ENCODE measurements around the gene DISP3.

DISP3 gene

DNA sequence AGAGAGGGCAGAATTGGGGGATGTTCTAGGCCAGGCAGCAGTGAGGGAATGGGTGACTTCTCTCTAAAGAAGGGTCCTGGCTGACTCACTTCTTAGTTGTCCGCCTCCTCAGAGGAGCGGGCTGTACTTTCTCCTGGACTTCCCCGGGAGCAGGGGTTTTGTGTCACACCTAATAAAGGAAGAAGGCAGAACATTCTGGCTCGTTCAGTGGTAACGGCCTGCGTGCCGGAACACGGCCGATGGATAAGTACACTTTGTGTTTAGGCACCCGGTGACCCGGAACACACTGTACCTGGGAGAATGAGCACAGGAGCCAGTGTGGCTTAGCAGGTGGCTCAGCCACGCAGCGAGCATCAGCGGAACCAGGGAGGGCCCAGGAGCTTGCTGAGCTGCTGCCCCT is 90.6 kb downstream of the DISP3 start:
- in situ Hi-C loops (cut with HindIII; ENCODE audit: low pct_ligation_motif_present, low sequenced_read_pairs) = no loop called here
- Histone ChIP-seq H3K4me3 (ENCODE audit: low read depth, low read length) (no peak overlapping the region), H3K27me3 (replicated peaks) (no peaks in the 10 kb centered on the region), H3K36me3 (replicated peaks) (no peaks in the 10 kb centered on the region), H3K27ac (no peak overlapping the region)
- TF ChIP-seq, protein P1, sequence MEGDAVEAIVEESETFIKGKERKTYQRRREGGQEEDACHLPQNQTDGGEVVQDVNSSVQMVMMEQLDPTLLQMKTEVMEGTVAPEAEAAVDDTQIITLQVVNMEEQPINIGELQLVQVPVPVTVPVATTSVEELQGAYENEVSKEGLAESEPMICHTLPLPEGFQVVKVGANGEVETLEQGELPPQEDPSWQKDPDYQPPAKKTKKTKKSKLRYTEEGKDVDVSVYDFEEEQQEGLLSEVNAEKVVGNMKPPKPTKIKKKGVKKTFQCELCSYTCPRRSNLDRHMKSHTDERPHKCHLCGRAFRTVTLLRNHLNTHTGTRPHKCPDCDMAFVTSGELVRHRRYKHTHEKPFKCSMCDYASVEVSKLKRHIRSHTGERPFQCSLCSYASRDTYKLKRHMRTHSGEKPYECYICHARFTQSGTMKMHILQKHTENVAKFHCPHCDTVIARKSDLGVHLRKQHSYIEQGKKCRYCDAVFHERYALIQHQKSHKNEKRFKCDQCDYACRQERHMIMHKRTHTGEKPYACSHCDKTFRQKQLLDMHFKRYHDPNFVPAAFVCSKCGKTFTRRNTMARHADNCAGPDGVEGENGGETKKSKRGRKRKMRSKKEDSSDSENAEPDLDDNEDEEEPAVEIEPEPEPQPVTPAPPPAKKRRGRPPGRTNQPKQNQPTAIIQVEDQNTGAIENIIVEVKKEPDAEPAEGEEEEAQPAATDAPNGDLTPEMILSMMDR (IDR thresholded peaks at IDR 0.05; ENCODE audit: low read depth, low read length, missing control alignments) = no peak
- no peak for DNase-seq

DNA sequence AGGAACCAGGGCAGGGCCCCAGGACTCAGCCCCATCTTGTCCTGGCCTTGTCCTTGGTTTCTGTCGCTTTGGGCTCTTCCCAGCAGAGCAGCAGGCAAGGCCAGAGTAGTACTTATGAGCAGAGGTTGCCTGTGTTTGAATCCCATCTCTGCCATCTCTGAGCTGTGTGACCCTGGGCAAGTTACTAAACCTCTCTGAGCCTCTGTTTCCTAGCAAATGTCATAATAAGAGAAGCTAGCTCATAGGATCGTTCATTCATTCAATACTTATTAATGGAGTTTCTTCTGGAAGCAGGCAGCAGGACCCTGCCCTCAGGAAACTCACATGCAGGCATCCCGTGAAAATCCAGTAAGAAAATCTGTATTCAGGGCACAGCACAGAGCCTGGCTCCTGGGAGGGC is 91.0 kb downstream of the DISP3 start:
- Histone ChIP-seq H3K27me3 (replicated peaks) (no peaks in the 10 kb centered on the region), H3K4me3 (ENCODE audit: low read depth, low read length) (no peak overlapping the region), H3K36me3 (replicated peaks) (no peaks in the 10 kb centered on the region), H3K27ac (no peak overlapping the region)
- no peak for DNase-seq
- TF ChIP-seq, protein P1 (IDR thresholded peaks at IDR 0.05; ENCODE audit: low read depth, low read length, missing control alignments) = no peak
- in situ Hi-C loops (cut with HindIII; ENCODE audit: low pct_ligation_motif_present, low sequenced_read_pairs) = no loop called here

DNA sequence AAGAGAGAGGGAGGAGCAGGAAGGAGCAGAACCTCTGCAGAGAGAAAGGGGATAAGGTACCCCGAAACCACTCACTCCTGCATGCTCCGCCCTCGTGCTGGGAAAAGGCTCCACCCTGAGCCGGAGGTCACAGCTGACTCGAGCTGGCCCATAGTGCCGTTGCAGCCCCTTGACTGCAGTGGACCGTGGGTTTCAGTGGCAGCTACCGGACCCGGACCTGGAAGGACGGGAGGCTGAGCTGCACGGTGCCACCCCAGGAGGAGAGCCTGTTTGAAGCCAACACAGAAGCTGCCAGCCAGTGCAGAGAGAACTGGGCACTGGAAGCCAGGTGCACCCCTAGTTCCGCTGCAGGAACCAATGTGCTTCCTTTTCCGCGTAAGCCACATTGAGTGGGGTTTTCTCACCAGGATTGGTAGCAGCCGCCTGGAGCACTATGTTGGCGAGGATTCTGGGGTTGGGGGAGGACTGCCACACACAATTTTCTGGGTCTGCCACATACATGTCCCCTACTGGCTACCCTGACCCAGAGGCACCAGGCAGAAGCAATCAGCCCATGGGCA is 91.9 kb downstream of the DISP3 start:
- in situ Hi-C loops (cut with HindIII; ENCODE audit: low pct_ligation_motif_present, low sequenced_read_pairs) = no loop called here
- no peak overlapping the region for H3K4me3 ChIP-seq (ENCODE audit: low read depth, low read length)

DNA sequence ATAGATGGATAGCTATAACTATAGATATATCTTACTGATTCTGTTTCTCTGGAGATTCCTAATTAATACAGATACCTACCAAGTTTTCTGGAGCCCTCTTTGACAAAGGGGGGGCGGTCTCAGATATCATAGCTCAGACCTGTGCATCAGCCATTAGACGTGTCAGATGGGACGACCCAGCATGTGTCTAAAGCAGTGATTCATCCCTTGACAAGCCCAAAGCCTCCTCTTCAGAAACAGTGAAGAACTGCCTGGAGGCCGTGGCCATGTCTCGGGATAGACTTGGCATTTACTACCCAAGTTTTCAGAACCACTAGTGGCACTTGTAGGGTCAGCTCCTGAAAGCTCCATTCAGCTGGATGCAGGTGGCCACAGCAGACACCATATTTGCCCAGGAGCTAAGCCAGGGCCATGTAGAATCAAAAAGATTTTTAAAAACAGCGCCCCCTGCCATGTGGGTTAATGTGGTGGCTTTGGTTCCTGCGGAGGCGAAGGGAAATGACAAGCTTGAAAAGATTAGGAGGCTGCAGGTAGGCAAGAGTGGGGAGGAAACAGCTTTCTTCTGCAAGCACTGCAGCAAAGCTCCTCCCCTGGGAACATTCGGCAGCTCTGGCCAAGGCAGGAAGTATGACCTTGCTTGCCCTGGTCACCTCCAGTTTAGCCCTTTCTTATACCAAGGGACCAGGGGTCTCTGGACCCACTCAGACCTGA is 93.1 kb downstream of the DISP3 start:
- Histone ChIP-seq H3K36me3 (replicated peaks) (no peaks in the 10 kb centered on the region), H3K27me3 (replicated peaks) (no peaks in the 10 kb centered on the region), H3K27ac (no peak overlapping the region), H3K4me3 (ENCODE audit: low read depth, low read length) (no peak overlapping the region)
- DNase-seq = no peak
- TF ChIP-seq, protein P1 (IDR thresholded peaks at IDR 0.05; ENCODE audit: low read depth, low read length, missing control alignments) = peak; percentile 26
- in situ Hi-C loops (cut with HindIII; ENCODE audit: low pct_ligation_motif_present, low sequenced_read_pairs) = no loop called here

More for the DNA sequence above, 91.9 kb downstream of the DISP3 start:
- DNase-seq = no peak
- no peaks in the 10 kb centered on the region for H3K36me3 ChIP-seq (replicated peaks)
- H3K27ac ChIP-seq = no peak overlapping the region
- H3K27me3 ChIP-seq (replicated peaks) = no peaks in the 10 kb centered on the region
- TF ChIP-seq, protein P1 (IDR thresholded peaks at IDR 0.05; ENCODE audit: low read depth, low read length, missing control alignments) = no peak

DNA sequence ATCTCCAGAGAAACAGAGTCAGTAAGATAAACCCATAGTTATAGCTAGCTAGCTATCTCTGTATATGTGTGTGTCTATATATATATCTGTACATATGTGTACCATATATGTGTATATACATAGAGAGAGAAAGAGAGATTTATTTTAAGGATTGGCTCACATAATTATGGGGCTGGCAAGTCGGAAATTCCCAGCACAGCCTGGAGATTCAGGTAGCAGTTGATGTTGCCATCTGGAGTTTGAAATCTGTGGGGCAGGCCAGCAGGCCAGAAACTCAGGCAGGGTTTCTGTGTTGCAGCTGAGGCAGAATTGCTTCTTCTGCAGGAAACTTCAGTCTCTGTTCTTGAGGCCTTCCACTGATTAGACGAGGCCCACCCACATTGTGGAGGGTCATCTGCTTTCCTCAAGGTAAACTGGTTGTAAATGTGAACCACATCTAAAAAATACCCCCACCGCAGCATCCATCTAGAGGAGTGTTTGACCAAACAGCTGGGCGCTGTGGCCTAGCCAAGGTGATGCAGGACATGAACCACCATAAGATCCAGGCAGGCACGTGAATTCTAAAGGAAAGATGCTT is 94.2 kb downstream of the DISP3 start:
- H3K27ac ChIP-seq = no peak overlapping the region
- TF ChIP-seq, protein P1 (IDR thresholded peaks at IDR 0.05; ENCODE audit: low read depth, low read length, missing control alignments) = no peak
- DNase-seq = no peak
- H3K4me3 ChIP-seq (ENCODE audit: low read depth, low read length) = no peak overlapping the region
- in situ Hi-C loops (cut with HindIII; ENCODE audit: low pct_ligation_motif_present, low sequenced_read_pairs) = no loop called here
- H3K36me3 ChIP-seq (replicated peaks) = no peaks in the 10 kb centered on the region
- H3K27me3 ChIP-seq (replicated peaks) = no peaks in the 10 kb centered on the region

Measured in brain microvascular endothelial cell (primary cell).